Measurements from ENCODE around the gene CLPTM1L. TPM values are rescaled to one million over a fixed set of nuclear protein-coding genes. Genes with fewer than 3 reads are reported as not detected.

Gene CLPTM1L
- total RNA-seq, 2 donors from 2014 or later = 56.6 to 85.4 TPM

DNA sequence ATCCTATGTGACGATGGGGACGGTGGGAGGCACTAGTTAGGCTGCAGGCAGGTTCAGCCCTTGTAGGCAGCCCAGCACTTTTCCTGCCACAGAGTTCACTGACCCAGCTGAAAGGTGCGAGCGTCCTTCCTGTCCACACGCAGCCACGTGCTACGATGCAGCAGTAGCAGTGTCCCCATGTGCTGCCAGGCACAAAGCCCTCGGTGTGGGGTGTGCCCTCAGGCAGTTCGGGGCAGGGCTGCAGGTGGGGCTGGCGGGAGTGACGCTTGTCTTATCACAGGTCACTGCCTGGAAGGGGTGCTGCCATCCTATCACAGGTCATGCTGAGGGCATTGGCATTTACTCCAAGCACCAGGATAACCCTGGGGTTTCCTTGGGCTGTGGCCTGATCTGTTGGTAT is 46.8 kb upstream of the CLPTM1L start:
- Histone ChIP-seq H3K36me3 (no peaks in the 10 kb centered on the region), H3K9me3 (no peaks in the 10 kb centered on the region), H3K27ac (no peak overlapping the region), H3K27me3 (no peaks in the 10 kb centered on the region), H3K4me3 (no peak overlapping the region), H3K4me1 (peaks cover 0 to 2% of the 10 kb centered on the region in 2 donors)
- no peak for DNase-seq (ENCODE audit: low spot score)
- TF ChIP-seq, protein P1, sequence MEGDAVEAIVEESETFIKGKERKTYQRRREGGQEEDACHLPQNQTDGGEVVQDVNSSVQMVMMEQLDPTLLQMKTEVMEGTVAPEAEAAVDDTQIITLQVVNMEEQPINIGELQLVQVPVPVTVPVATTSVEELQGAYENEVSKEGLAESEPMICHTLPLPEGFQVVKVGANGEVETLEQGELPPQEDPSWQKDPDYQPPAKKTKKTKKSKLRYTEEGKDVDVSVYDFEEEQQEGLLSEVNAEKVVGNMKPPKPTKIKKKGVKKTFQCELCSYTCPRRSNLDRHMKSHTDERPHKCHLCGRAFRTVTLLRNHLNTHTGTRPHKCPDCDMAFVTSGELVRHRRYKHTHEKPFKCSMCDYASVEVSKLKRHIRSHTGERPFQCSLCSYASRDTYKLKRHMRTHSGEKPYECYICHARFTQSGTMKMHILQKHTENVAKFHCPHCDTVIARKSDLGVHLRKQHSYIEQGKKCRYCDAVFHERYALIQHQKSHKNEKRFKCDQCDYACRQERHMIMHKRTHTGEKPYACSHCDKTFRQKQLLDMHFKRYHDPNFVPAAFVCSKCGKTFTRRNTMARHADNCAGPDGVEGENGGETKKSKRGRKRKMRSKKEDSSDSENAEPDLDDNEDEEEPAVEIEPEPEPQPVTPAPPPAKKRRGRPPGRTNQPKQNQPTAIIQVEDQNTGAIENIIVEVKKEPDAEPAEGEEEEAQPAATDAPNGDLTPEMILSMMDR (IDR thresholded peaks at IDR 0.05) = no peak

DNA sequence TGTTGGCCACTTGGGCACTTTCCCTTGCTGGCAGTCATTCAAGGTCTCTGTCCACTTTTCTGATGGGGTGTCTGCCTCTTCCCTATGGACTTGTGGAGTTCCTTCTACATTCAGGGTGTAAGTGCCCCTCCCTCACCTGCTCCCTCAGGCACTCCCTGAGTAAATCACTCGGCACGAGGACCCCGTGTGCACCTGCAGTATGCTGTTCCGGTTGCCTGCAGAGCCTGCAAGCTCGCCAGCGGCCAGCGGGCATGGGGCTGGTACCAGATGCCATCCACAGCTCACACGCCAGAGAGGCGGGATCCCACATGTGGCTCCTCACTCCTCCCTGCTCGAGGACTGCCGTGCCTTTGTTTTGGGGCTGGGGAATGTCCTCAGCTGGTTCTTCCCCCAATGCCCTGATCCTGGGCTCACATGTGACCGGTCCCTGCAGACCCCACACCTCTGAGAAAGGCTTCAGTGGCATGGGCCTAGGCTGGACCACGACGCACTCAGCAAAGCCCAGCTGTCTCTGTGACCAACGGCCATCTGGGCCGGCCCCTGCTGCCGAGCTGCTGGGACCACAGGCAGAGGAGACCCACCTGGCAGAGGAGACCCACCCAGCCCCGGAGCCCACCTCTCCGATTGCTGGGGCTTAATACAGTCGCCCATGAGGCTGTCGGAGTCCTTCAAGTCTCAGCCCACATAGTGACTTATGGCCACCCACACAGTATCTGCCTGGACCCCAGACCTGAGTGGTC is 46.1 kb upstream of the CLPTM1L start:
- no peak for DNase-seq (ENCODE audit: low spot score)

GRCh38 chr5:1390333-1390732 is 45.4 kb upstream of the CLPTM1L start:
- TF ChIP-seq, protein P1 (IDR thresholded peaks at IDR 0.05) = no peak
- Histone ChIP-seq H3K27me3 (no peaks in the 10 kb centered on the region), H3K27ac (no peak overlapping the region), H3K9me3 (no peaks in the 10 kb centered on the region), H3K4me3 (no peak overlapping the region), H3K4me1 (peaks cover 0 to 13% of the 10 kb centered on the region in 2 donors), H3K36me3 (no peaks in the 10 kb centered on the region)
- DNase-seq (ENCODE audit: low spot score) = no peak

More for the DNA sequence above, 46.1 kb upstream of the CLPTM1L start:
- Histone ChIP-seq H3K36me3 (no peaks in the 10 kb centered on the region), H3K27ac (no peak overlapping the region), H3K4me1 (peaks cover 0 to 8% of the 10 kb centered on the region in 2 donors), H3K9me3 (no peaks in the 10 kb centered on the region), H3K4me3 (no peak overlapping the region), H3K27me3 (no peaks in the 10 kb centered on the region)
- TF ChIP-seq, protein P1 (IDR thresholded peaks at IDR 0.05) = no peak

DNA sequence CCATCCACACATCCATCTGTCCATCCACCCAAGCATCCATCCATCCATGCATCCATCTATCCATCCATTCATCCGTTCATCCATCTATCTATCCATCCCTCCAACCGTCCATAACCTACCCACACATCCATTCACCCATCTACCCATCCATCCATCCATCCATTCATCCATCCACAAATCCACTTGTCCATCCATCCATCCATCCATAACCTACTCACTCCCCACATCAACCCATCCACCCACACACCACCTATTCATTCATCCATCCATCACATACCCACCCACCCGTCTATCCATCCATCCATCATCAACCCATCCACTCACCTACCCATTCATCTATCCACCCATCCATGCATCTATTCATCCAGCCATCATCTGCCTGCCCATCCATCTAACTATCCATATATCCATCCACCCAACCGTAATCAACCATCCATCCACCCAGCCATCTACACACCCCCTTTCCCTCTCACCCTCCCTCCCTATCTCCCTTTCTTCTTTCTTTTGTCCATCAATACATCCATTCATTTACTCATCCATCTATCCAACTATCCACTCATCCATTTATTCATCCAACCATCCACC is 43.6 kb upstream of the CLPTM1L start:
- Histone ChIP-seq H3K27me3 (no peaks in the 10 kb centered on the region), H3K36me3 (no peaks in the 10 kb centered on the region), H3K27ac (no peak overlapping the region), H3K4me3 (no peak overlapping the region), H3K4me1 (peaks cover 0 to 15% of the 10 kb centered on the region in 2 donors), H3K9me3 (no peaks in the 10 kb centered on the region)
- DNase-seq (ENCODE audit: low spot score) = no peak
- TF ChIP-seq, protein P1 (IDR thresholded peaks at IDR 0.05) = no peak

DNA sequence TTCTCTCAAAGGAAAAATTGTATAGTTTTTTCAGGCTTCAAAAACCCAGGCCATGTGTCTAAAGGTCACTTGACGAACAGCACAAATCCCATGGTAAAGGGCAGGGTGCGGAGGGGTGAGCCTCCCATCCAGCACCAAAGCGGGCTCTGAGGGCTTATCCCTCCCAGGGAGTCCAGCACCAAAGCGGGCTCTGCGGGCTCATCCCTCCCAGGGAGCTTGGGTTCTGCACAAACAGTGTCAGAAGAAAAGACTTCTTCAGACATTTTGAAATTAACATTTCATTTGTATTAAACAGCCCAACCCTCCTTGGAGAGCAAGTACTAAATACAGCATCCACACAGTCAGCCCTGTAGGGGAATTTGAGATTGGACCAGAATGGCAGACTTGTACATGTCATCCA is 43.0 kb upstream of the CLPTM1L start:
- Histone ChIP-seq H3K4me1 (peaks cover 0 to 15% of the 10 kb centered on the region in 2 donors), H3K36me3 (no peaks in the 10 kb centered on the region), H3K4me3 (no peak overlapping the region), H3K27ac (no peak overlapping the region), H3K9me3 (no peaks in the 10 kb centered on the region), H3K27me3 (no peaks in the 10 kb centered on the region)
- TF ChIP-seq, protein P1 (IDR thresholded peaks at IDR 0.05) = no peak
- DNase-seq (ENCODE audit: low spot score) = no peak
